HL-60 (cell line): ENCODE results near the gene ALOXE3.
A peak's percentile ranks its signal among the peaks of the same experiment; 100 is the strongest.

Experiments used
- DNase-seq, 2 experiments: peaks; one replicate each; pipeline ENCODE4 v3.0.0-alpha.2; 2010 to 2020; ENCODE audit warnings: low read depth in 1 of 2, low spot score in 1 of 2
- H3K27ac ChIP-seq: fragments of 250-450 bp; sonication (Bioruptor Pico); replicated peaks from 2 replicates; pipeline ENCODE4 v1.5.1; 2020; ENCODE audit warnings: mild to moderate bottlenecking, moderate library complexity
- H3K27me3 ChIP-seq: fragments of 250-450 bp; sonication (Bioruptor Pico); 2 replicates; pipeline ENCODE4 v1.5.1; 2021; ENCODE audit warnings: mild to moderate bottlenecking, moderate library complexity; ENCODE audit not compliant: insufficient read depth, poor library complexity, severe bottlenecking
- H3K4me3 ChIP-seq: replicated peaks from 2 replicates; pipeline ENCODE4 v1.5.1; 2011; ENCODE audit warnings: mild to moderate bottlenecking, control low read depth, low read length; ENCODE audit not compliant: insufficient read depth
- CTCF ChIP-seq: IDR thresholded peaks from one replicate; pipeline ENCODE4 v1.5.1; 2011; ENCODE audit warnings: low read length, control low read depth, inconsistent platforms; ENCODE audit not compliant: insufficient read depth
- GABPA ChIP-seq: IDR thresholded peaks from 2 replicates; pipeline ENCODE4 v1.6.1; 2012; ENCODE audit warnings: low read depth
- POLR2AphosphoS5 ChIP-seq: IDR thresholded peaks from 2 replicates; pipeline ENCODE4 v1.6.1; 2012; ENCODE audit warnings: low read depth
- REST ChIP-seq: IDR thresholded peaks from 2 replicates; pipeline ENCODE4 v1.6.1; 2012; ENCODE audit warnings: low read depth; ENCODE audit not compliant: insufficient replicate concordance
- SPI1 ChIP-seq: IDR thresholded peaks from 2 replicates; pipeline ENCODE4 v1.6.1; 2012; ENCODE audit warnings: low read depth, mild to moderate bottlenecking, borderline replicate concordance

Gene ALOXE3

GRCh38 chr17:8075081-8075480 lies 43.2 kb downstream of the ALOXE3 start:
- no peak overlapping the region for H3K4me3 ChIP-seq
- TF ChIP-seq CTCF (no peak), REST (no peak), SPI1 (no peak), GABPA (no peak), POLR2AphosphoS5 (no peak)
- H3K27ac ChIP-seq = no peak overlapping the region
- no peaks in the 10 kb centered on the region for H3K27me3 ChIP-seq
- DNase-seq = no peak

- Histone ChIP-seq H3K27me3 (no peaks in the 10 kb centered on the region), H3K27ac (no peak overlapping the region), H3K4me3 (no peak overlapping the region)
- no peak for DNase-seq
- TF ChIP-seq GABPA (no peak), REST (no peak), SPI1 (no peak), CTCF (no peak), POLR2AphosphoS5 (no peak)
Measured at GRCh38 chr17:8074554-8074953, 43.8 kb downstream of the ALOXE3 start.

GRCh38 chr17:8073627-8074484 lies 44.5 kb downstream of the ALOXE3 start:
- H3K27ac ChIP-seq = no peak overlapping the region
- H3K27me3 ChIP-seq = no peaks in the 10 kb centered on the region
- TF ChIP-seq CTCF = peak; percentile 57
- no peak for TF ChIP-seq SPI1
- H3K4me3 ChIP-seq = no peak overlapping the region
- peak in 1 of 2 experiments; percentile 31 for DNase-seq
